GM21723 (cell line): ENCODE results near the gene OR6S1.
A peak's percentile ranks its signal among the peaks of the same experiment; 100 is the strongest.
"Not testable (repeated sequence)": the region's sequence is repeated elsewhere in the genome, so short reads cannot be mapped to it uniquely, and the experiment has no call there.

Experiments used
- ATAC-seq: cut with Tn5 transposase; IDR thresholded peaks from one replicate; pipeline ENCODE4 v1.9.1; 2021; ENCODE audit warnings: mild to moderate bottlenecking, moderate library complexity; ENCODE audit not compliant: unreplicated experiment

Gene OR6S1

GRCh38 chr14:20631880-20632389, 9.6 kb downstream of the OR6S1 start:
- no peak for ATAC-seq

- ATAC-seq, result peak; percentile 20
Measured at GRCh38 chr14:20631023-20631879, 10.2 kb downstream of the OR6S1 start.

GRCh38 chr14:20630340-20631022, 11.0 kb downstream of the OR6S1 start:
- ATAC-seq, result peak; percentile 30

- ATAC-seq, result no peak
Measured at GRCh38 chr14:20628063-20628854, 13.2 kb downstream of the OR6S1 start.

- no peak for ATAC-seq
Measured at GRCh38 chr14:20627346-20628027, 14.0 kb downstream of the OR6S1 start.

GRCh38 chr14:20626274-20626673, 15.2 kb downstream of the OR6S1 start:
- ATAC-seq, result no peak

- peak; percentile 44 for ATAC-seq
Measured at GRCh38 chr14:20624495-20625070, 16.9 kb downstream of the OR6S1 start.

- ATAC-seq, result no peak
Measured at GRCh38 chr14:20623798-20624197, 17.7 kb downstream of the OR6S1 start.

- no peak for ATAC-seq
Measured at GRCh38 chr14:20622816-20623291, 18.6 kb downstream of the OR6S1 start.

GRCh38 chr14:20620798-20621478, 20.6 kb downstream of the OR6S1 start:
- ATAC-seq, result no peak

GRCh38 chr14:20619688-20620087, 21.8 kb downstream of the OR6S1 start:
- not testable (repeated sequence) for ATAC-seq

GRCh38 chr14:20618271-20618749, 23.2 kb downstream of the OR6S1 start:
- no peak for ATAC-seq

- ATAC-seq, result no peak
Measured at GRCh38 chr14:20617138-20618003, 24.1 kb downstream of the OR6S1 start.

- ATAC-seq, result no peak
Measured at GRCh38 chr14:20615996-20616395, 25.5 kb downstream of the OR6S1 start.

GRCh38 chr14:20614038-20614840, 27.3 kb downstream of the OR6S1 start:
- peak; percentile 10 for ATAC-seq

- ATAC-seq, result peak; percentile 72
Measured at GRCh38 chr14:20613094-20614037, 28.1 kb downstream of the OR6S1 start.
